GM19043 (cell line): ENCODE results near the gene KRT83.
"Not testable (repeated sequence)": the region's sequence is repeated elsewhere in the genome, so short reads cannot be mapped to it uniquely, and the experiment has no call there.

Experiments used
- ATAC-seq: cut with Tn5 transposase; IDR thresholded peaks from one replicate; pipeline ENCODE4 v1.9.1; 2021; ENCODE audit warnings: low read depth; ENCODE audit not compliant: unreplicated experiment

The KRT83 gene

DNA sequence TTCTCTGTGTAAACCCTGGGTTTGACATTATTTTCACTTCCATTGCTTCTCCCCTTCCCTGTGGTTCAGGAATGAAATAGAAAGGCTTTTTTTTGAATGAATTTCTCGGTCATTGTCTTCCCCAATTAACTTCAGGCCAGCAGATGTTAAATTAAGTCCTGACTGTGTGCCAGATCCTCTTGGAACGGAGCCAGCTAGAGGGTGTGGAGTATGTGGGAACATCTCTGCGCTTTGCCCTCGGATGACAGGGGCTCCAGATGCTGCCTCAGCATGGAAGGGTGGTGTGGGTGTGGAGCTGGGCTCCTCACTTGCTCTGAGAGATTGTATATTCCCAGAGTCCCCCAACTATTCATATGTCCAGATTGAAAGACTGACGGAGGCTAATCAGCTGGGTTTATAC is 33.0 kb upstream of the KRT83 start:
- no peak for ATAC-seq

- ATAC-seq, result no peak
These were observed 32.6 kb upstream of the KRT83 start for GRCh38 chr12:52353766-52354165.

DNA sequence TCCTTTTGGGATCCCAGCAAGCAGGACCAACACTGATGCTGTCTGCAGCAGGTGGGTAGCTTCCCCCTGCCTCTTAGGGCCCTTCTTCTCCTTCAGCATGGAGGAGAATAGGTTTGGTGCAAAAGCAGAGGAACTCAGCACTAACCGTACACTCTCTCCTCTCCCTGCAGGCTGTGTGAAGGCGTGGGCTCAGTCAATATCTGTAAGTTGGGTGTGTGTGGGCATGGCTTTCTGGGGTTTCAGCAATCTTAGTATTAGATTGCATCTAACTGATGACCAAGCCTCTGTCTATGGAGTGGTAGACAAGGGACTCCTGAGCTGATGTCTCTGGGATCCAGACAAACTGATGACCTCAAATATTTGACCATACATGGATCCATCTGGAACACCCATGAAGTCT is 31.8 kb upstream of the KRT83 start:
- no peak for ATAC-seq

- no peak for ATAC-seq
These were observed 30.2 kb upstream of the KRT83 start for GRCh38 chr12:52351196-52352059.

DNA sequence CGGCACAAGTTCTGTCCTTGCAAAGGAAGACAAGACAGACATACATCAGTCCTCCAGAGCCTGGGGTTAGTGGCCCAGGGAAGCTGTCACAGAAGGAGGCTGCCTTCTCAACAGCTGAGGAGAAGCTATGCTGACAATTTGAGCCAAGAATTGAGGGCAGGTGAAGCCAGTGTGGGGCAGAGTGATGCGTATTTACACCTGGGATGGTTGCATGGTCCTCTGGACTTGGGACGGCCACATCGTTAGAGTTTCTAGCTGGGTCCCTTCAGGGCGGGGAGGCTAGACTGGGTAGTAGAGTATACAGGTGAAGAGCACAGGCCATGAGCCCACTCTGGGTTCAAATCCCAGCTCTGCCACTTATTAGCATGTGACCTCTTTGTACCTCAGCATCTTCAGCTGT is 29.6 kb upstream of the KRT83 start:
- no peak for ATAC-seq

DNA sequence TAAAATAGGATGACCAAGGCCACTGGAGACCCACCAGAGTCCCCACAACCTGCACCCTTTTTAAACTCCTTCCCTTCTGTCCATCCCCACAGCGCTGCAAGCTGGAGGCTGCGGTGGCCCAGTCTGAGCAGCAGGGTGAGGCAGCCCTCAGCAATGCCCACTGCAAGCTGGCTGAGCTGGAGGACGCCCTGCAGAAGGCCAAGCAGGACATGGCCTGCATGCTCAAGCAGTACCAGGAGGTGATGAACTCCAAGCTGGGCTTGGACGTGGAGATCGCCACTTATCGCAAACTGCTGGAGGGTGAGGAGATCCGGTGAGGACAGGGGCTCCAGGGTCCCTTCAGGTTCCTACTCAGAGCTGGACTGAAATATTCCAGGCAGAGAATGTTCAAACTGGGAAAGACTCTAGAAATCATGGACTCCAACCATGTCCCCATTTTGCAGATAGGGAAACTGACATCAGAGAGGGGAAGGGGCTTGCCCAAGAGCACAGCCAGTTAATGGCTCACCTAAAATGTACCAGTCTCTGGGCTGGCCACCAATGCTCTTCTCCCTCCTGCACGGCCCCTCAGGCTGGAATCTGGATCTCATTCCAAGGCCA is 28.9 kb upstream of the KRT83 start:
- ATAC-seq, result no peak

- ATAC-seq, result no peak
These were observed 28.0 kb upstream of the KRT83 start for GRCh38 chr12:52349196-52349595.

- ATAC-seq, result no peak
These were observed 26.6 kb upstream of the KRT83 start for GRCh38 chr12:52347551-52348510.

- ATAC-seq, result no peak
These were observed 25.8 kb upstream of the KRT83 start for GRCh38 chr12:52347016-52347415.

- no peak for ATAC-seq
These were observed 25.4 kb upstream of the KRT83 start for GRCh38 chr12:52346593-52346992.

GRCh38 chr12:52345041-52345440 is 23.8 kb upstream of the KRT83 start:
- ATAC-seq, result not testable (repeated sequence)

GRCh38 chr12:52344111-52344510 is 22.9 kb upstream of the KRT83 start:
- ATAC-seq, result no peak

DNA sequence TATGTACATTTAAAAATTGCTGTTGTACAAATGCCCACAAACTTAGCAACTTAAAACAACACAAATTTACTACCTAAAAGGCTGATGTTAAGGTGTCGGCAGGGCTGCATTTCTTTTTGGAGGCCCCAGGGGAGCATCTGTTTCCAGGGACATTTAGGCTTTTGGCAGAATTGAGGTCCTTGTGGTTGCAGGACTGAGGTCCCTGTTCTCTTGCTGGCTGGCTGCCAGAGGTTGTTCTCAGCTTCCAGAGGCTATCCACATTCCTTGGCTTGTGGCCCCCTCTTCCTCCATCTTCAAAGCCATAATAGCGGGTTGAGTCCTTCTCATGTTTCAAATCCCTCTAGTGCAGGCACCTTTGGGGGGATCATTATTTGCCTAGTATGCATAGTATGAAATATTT is 22.4 kb upstream of the KRT83 start:
- no peak for ATAC-seq

DNA sequence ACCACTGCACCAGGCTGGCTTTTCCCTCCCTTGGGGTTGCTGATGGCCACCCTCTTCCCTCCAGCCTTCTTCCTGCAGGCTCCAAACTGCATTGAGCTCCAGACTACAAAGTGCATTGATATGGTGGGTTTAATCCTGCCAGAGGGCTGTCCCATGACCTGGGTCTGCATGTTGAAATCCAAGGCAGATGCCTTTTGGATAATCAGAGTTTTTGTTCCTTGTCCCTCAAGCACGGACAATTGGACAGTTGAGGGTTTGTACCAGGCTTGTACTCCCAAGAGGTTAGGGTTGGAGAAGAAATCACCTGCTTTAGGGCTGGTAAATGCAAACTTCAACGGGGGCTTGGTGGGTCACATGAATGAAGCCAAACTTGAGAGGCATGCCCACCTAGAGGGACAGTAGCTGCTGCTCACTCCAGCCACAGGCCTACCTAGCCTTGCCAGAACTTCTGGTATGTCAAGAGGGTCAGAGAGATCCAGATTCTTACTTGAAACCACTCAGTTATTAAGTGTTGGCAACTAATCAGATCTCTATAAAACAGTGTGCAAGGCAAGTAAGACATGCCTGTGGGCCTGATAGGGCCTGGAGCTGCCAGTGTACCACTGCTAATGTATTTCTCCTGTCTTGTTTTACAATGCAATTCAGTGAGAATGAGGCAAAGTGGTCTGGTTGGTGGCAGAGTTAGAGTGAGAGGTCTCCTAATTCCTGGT is 21.7 kb upstream of the KRT83 start:
- ATAC-seq, result no peak

DNA sequence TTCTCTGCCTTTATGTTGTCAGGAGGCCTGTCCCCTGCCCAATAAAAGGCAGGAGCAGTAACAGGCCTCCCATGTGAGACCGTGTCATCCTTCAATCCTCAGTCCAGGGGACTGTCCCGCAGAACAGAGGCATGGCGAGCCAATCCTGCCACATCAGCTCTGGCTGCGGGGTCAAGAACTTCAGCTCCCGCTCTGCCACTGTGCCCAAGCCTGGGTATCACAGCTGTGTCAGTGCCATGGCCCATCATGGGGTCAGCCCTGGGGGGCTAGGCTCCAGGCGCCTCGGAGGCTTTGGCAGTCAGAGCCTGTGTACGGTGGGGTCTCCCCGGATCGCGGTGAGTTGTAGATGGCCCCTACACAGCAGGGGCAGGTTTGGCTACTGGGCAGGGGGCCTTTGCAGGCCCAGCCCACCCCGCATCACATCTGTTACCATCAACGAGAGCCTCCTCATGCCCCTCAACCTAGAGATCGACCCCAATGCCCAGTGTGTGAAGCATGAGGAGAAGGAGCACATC is 19.9 kb upstream of the KRT83 start:
- ATAC-seq, result no peak

DNA sequence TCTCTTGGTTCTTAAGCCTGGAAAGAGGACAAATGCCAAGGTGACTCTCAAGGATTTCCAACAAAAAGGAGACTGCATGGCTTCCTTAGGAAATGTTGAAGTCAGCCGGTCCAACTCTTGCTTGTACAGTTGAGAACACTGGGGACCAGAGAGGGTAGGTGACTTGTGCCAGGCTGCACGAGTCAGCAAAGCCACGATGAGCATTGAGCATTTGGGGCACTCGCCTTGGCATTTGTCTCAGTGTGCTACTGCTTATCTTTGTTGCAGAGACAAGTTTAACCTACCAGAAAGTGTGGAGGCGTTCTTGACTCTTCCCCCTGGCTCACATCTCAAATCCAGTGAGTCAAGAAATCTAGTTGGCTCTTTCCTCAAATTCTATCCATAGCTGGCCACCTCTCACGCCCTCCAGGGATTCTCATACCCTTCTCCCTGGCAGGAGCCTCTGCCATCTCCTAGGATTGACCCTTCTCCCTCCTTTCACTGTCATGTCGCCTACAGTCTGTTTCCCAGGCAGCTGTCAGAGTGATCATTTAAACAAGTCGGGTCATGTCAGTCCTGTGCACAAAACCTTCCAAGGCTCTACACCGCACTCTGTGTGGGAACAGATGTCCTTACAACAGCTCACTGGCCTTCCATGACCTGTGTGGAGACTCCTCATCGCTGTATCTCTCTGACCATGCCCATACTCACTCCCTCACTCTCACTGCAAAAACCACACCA is 17.2 kb upstream of the KRT83 start:
- ATAC-seq, result no peak

DNA sequence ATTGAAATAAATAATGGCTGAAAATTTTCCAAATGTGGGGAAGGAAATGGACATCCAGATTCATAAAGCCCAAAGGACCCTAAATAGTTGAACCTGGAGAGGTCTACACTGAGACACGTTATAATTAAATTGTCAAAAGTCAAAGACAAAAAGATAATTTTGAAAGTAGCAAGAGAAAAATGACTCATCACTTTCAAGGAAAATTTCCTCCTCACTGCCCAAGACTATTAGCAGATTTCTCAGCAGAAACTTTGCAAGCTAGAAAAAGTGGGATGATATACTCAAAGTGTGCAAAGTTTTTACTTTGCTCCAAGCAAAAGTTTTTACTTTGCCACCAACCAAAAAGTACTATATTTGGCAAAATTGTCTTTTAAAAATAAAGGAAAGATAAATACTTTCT is 15.9 kb upstream of the KRT83 start:
- no peak for ATAC-seq

GRCh38 chr12:52336641-52337040 is 15.4 kb upstream of the KRT83 start:
- no peak for ATAC-seq

DNA sequence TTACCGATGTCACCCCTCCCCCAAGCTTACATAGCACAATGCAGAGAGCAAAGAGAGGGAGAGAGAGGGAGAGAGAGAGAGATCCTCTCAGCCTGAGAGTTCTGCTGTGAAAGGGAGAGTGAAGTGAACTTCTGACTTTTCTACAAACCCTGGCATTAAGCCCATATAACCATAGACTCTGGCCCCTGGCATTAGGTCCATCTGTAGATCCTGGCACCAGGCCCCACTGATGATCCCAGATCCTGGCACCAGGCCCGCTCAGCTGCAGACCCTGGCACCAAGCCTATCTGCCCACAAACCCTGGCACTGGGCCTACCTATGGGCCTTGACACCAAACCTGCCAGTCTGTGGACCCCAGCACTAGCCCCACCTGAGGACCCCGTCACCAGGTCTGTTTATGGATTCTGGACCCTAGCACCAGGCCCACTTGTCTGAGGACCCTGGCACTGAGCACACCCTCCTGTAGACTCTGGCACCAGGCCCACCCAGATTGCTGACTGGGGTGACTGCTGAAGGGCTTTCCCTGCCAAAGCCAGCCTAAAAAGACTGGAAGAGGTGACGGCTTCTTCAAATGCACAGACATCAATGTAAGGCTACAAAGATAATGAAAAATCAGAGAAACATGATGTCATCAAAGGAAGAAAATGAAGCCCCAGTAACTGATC is 14.5 kb upstream of the KRT83 start:
- no peak for ATAC-seq
